Measurements from ENCODE around the gene STAMBPL1. TPM values are rescaled to one million over a fixed set of nuclear protein-coding genes. Genes with fewer than 3 reads are reported as not detected.
"Not testable (repeated sequence)": the region's sequence is repeated elsewhere in the genome, so short reads cannot be mapped to it uniquely, and the experiment has no call there.

Gene STAMBPL1
- total RNA-seq, 1 experiment from 2014 or later, result 9.4 TPM

DNA sequence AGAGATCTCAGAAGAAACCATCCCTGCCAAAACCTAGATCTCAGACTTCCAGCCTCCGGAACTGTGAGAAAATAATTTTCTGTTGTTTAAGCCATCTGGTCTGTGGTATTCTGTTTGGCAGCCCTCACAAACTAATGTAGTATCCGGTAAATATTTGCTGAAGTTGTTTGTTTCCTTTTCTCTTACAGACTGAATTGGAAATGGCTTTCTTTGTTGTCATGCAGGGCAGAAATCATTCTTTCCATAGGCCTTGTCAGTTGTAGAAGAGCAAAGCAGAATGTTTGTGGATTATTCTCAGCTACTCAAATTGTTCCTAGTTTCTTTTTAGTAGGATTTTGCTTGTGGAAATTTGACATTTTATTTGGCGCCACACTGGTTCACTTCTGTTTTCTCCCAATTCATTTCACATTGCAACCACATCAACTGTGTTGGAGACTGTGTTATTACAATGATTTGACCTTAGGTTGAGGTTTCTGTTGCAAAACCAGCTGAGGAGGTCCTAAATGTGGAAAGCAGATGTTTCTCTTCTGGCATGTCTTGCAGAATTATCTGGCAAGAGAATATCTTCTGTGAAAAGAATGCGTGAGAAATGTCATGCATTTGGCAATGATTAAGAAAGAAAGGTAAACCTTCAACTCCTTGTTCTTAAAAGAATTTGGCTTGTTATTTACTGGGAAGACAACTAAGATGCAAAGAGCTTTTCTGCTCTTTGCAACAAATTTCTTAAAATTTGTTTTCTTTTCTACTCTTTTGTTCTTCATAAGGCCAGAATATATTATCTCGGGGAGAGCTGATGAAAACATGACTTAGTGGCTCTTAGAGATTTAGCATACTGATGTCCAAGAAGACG lies 46.7 kb downstream of the STAMBPL1 start:
- TF ChIP-seq, protein P1, sequence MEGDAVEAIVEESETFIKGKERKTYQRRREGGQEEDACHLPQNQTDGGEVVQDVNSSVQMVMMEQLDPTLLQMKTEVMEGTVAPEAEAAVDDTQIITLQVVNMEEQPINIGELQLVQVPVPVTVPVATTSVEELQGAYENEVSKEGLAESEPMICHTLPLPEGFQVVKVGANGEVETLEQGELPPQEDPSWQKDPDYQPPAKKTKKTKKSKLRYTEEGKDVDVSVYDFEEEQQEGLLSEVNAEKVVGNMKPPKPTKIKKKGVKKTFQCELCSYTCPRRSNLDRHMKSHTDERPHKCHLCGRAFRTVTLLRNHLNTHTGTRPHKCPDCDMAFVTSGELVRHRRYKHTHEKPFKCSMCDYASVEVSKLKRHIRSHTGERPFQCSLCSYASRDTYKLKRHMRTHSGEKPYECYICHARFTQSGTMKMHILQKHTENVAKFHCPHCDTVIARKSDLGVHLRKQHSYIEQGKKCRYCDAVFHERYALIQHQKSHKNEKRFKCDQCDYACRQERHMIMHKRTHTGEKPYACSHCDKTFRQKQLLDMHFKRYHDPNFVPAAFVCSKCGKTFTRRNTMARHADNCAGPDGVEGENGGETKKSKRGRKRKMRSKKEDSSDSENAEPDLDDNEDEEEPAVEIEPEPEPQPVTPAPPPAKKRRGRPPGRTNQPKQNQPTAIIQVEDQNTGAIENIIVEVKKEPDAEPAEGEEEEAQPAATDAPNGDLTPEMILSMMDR (IDR thresholded peaks at IDR 0.05; ENCODE audit: unreplicated experiment), result no peak
- Mint-ChIP-seq H3K9me3 (ENCODE audit: low read depth, unreplicated experiment) (no peaks in the 10 kb centered on the region), H3K4me3 (ENCODE audit: low read depth, unreplicated experiment) (no peak overlapping the region), H3K36me3 (ENCODE audit: insufficient read depth, unreplicated experiment) (no peaks in the 10 kb centered on the region), H3K27ac (ENCODE audit: unreplicated experiment) (no peak overlapping the region), H3K27me3 (ENCODE audit: unreplicated experiment) (no peaks in the 10 kb centered on the region), H3K4me1 (ENCODE audit: low read depth, unreplicated experiment) (peaks cover 7% of the 10 kb centered on the region)
- intact Hi-C loops (cut with micrococcal nuclease; ENCODE audit: unreplicated experiment), result no loop called here
- CTCF ChIA-PET, result no interaction called here
- DNase-seq, result no peak
- BruUV-seq (replicated peaks), result no TSS peak

DNA sequence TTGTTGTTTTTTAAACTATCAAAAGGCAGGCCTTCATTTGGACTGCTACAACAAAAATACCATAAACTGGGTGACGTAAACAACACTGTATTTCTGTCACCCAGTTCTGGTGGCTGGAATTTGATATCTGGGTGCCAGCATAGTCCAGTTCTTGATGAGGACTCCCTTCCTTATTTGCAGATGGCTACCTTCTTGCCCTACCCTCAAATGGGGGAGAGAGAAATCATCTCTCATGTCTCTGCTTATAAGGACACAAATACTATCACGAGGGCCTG lies 47.3 kb downstream of the STAMBPL1 start:
- intact Hi-C loops (cut with micrococcal nuclease; ENCODE audit: unreplicated experiment), result no loop called here
- no TSS peak for BruUV-seq (replicated peaks)
- no peaks in the 10 kb centered on the region for H3K27me3 Mint-ChIP-seq (ENCODE audit: unreplicated experiment)
- no peak for DNase-seq
- H3K27ac Mint-ChIP-seq (ENCODE audit: unreplicated experiment), result no peak overlapping the region
- TF ChIP-seq, protein P1 (IDR thresholded peaks at IDR 0.05; ENCODE audit: unreplicated experiment), result no peak
- H3K9me3 Mint-ChIP-seq (ENCODE audit: low read depth, unreplicated experiment), result no peaks in the 10 kb centered on the region
- H3K4me1 Mint-ChIP-seq (ENCODE audit: low read depth, unreplicated experiment), result peaks cover 10% of the 10 kb centered on the region
- CTCF ChIA-PET, result no interaction called here
- no peaks in the 10 kb centered on the region for H3K36me3 Mint-ChIP-seq (ENCODE audit: insufficient read depth, unreplicated experiment)
- no peak overlapping the region for H3K4me3 Mint-ChIP-seq (ENCODE audit: low read depth, unreplicated experiment)

DNA sequence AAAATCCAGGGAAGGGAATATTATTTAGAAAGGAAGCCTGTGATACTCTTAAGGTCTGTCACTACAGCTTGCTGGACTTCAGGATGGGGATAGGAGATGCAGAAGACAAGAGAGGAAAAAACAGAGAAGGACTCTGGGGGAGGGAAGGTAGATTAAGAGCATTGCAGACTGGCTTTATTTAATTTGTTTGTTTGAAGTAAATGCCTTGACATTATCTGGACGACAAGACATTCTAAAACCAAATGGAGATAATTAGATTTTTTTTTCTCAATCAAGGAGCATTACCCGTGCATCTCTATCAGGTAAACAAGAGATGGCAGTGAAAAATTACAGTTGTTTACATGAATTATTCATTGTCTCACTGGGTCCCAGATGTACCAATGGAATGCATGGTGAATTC lies 48.2 kb downstream of the STAMBPL1 start:
- no peak for DNase-seq
- Mint-ChIP-seq H3K4me1 (ENCODE audit: low read depth, unreplicated experiment) (peaks cover 13% of the 10 kb centered on the region), H3K27me3 (ENCODE audit: unreplicated experiment) (no peaks in the 10 kb centered on the region), H3K9me3 (ENCODE audit: low read depth, unreplicated experiment) (no peaks in the 10 kb centered on the region), H3K36me3 (ENCODE audit: insufficient read depth, unreplicated experiment) (no peaks in the 10 kb centered on the region), H3K27ac (ENCODE audit: unreplicated experiment) (no peak overlapping the region), H3K4me3 (ENCODE audit: low read depth, unreplicated experiment) (no peak overlapping the region)
- intact Hi-C loops (cut with micrococcal nuclease; ENCODE audit: unreplicated experiment), result no loop called here
- TF ChIP-seq, protein P1 (IDR thresholded peaks at IDR 0.05; ENCODE audit: unreplicated experiment), result no peak
- CTCF ChIA-PET, result no interaction called here
- BruUV-seq (replicated peaks), result no TSS peak

DNA sequence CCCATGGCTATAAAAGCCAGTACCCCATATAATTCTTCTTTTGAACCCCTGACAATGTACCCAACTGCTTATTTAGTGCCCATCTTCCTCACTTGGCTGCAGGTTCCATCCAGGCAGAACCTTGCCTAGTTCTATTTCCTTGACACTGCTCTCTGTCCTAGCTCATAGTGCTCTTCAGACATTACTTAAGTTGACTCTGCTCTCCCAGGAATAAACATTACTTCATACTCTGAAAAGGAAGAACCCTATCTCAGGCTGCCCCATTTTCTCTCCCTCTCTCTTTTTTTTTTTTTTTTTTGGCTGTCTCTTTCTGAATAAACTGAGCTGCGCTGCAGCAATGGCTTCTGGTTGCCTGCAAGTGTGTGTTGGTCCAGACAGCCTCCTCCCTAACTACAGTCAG lies 51.5 kb downstream of the STAMBPL1 start:
- BruUV-seq (replicated peaks), result no TSS peak

DNA sequence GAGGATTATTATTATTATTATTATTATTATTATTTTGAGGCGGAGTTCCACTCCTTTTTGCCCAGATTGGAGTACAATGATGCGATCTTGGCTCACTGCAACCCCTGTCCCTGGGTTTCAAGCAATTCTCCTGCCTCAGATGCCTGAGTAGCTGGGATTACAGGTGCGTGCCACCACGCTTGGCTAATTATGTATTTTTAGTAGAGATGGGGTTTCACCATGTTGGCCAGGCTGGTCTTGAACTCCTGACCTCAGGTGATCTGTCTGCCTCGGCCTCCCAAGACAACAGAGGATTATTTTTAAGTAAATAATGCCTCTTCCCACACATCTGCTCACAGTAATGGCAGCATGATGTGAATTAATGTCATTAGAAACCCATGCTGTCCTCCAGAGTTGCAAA lies 52.0 kb downstream of the STAMBPL1 start:
- BruUV-seq (replicated peaks); H3K9me3 Mint-ChIP-seq (ENCODE audit: low read depth, unreplicated experiment); H3K27me3 Mint-ChIP-seq (ENCODE audit: unreplicated experiment); H3K4me3 Mint-ChIP-seq (ENCODE audit: low read depth, unreplicated experiment); H3K27ac Mint-ChIP-seq (ENCODE audit: unreplicated experiment); H3K36me3 Mint-ChIP-seq (ENCODE audit: insufficient read depth, unreplicated experiment); DNase-seq: not testable (repeated sequence)
- peaks cover 19% of the 10 kb centered on the region for H3K4me1 Mint-ChIP-seq (ENCODE audit: low read depth, unreplicated experiment)
- CTCF ChIA-PET, result interaction anchor here (0.6 to 1.3 kb wide), 10 partner anchors 9 to 443 kb away, joined by 3 to 10 read pairs (median 5); partner anchors contain the start of gene FAS
- intact Hi-C loops (cut with micrococcal nuclease; ENCODE audit: unreplicated experiment), result loop anchor here (1.0 to 5.0 kb wide), 2 partner anchors 97 to 365 kb away; no protein-coding TSS in a partner anchor

More for the DNA sequence above, 51.5 kb downstream of the STAMBPL1 start:
- no peaks in the 10 kb centered on the region for H3K36me3 Mint-ChIP-seq (ENCODE audit: insufficient read depth, unreplicated experiment)
- H3K27me3 Mint-ChIP-seq (ENCODE audit: unreplicated experiment), result no peaks in the 10 kb centered on the region
- intact Hi-C loops (cut with micrococcal nuclease; ENCODE audit: unreplicated experiment), result loop anchor here (5.0 kb wide), 1 partner anchor 364 kb away; no protein-coding TSS in a partner anchor
- H3K4me1 Mint-ChIP-seq (ENCODE audit: low read depth, unreplicated experiment), result peaks cover 19% of the 10 kb centered on the region
- H3K4me3 Mint-ChIP-seq (ENCODE audit: low read depth, unreplicated experiment), result no peak overlapping the region
- no peak overlapping the region for H3K27ac Mint-ChIP-seq (ENCODE audit: unreplicated experiment)
- no peak for DNase-seq
- CTCF ChIA-PET, result interaction anchor here (0.6 to 1.3 kb wide), 3 partner anchors 190 to 368 kb away, joined by 3 to 6 read pairs (median 6); no protein-coding TSS in a partner anchor
- TF ChIP-seq, protein P1 (IDR thresholded peaks at IDR 0.05; ENCODE audit: unreplicated experiment), result no peak
- H3K9me3 Mint-ChIP-seq (ENCODE audit: low read depth, unreplicated experiment), result no peaks in the 10 kb centered on the region
